ENCODE measurements around the gene TSPEAR.

DNA sequence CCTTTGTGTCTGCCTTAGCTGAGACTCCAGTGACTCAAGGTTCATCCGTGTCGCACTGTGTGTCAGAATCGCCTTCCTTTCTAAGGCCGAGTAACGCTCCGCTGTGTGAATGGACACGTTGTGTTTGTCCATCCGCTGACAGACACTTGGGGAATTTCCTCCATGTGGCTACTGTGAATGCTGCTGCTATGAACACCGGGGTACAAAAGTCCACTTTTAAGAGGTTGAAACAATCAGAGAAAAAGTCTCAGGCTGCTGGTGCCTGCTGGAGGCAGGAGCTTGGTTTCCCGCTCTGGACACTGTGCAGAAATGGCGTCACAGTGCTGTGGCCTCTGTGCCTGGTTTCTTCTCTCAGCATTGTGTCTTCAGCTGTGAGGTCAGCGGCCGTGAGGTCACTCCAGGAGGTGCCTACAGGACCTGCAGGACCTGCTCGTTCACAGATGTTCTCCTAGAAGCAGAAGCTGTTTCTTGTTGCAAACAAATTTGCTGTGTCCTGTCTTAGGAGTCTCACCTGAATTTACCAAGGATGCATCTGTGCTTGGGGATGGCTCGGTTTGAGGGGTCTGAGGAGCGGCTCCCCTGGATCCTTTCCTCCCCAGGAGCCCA is 205.6 kb downstream of the TSPEAR start:
- TF ChIP-seq, protein P1, sequence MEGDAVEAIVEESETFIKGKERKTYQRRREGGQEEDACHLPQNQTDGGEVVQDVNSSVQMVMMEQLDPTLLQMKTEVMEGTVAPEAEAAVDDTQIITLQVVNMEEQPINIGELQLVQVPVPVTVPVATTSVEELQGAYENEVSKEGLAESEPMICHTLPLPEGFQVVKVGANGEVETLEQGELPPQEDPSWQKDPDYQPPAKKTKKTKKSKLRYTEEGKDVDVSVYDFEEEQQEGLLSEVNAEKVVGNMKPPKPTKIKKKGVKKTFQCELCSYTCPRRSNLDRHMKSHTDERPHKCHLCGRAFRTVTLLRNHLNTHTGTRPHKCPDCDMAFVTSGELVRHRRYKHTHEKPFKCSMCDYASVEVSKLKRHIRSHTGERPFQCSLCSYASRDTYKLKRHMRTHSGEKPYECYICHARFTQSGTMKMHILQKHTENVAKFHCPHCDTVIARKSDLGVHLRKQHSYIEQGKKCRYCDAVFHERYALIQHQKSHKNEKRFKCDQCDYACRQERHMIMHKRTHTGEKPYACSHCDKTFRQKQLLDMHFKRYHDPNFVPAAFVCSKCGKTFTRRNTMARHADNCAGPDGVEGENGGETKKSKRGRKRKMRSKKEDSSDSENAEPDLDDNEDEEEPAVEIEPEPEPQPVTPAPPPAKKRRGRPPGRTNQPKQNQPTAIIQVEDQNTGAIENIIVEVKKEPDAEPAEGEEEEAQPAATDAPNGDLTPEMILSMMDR (IDR thresholded peaks at IDR 0.05), result no peak
- TF ChIP-seq POLR2AphosphoS5 (IDR thresholded peaks at IDR 0.05), result no peak
